IPS DF 4.7 (cell line): ENCODE data around the gene GALNT13.

Experiments
- DNase-seq: peaks from one replicate; pipeline ENCODE4 v3.0.0-alpha.2; 2013; ENCODE audit warnings: low spot score; ENCODE audit errors: extremely low read depth

GALNT13 gene

GRCh38 chr2:154223726-154224125, 352.0 kb downstream of the GALNT13 start:
- DNase-seq, result no peak

GRCh38 chr2:154226931-154227330, 355.2 kb downstream of the GALNT13 start:
- no peak for DNase-seq

GRCh38 chr2:154228566-154229280, 357.0 kb downstream of the GALNT13 start:
- DNase-seq, result no peak

- no peak for DNase-seq
Observed at GRCh38 chr2:154229966-154230365, 358.2 kb downstream of the GALNT13 start.

GRCh38 chr2:154231021-154231420, 359.3 kb downstream of the GALNT13 start:
- no peak for DNase-seq

- no peak for DNase-seq
Observed at GRCh38 chr2:154233231-154233630, 361.5 kb downstream of the GALNT13 start.

- DNase-seq, result no peak
Observed at GRCh38 chr2:154238252-154238651, 366.5 kb downstream of the GALNT13 start.

GRCh38 chr2:154240316-154240715, 368.6 kb downstream of the GALNT13 start:
- DNase-seq, result no peak

GRCh38 chr2:154240921-154241379, 369.2 kb downstream of the GALNT13 start:
- DNase-seq, result no peak

- no peak for DNase-seq
Observed at GRCh38 chr2:154242687-154243086, 371.0 kb downstream of the GALNT13 start.

- DNase-seq, result no peak
Observed at GRCh38 chr2:154243685-154244084, 372.0 kb downstream of the GALNT13 start.

- DNase-seq, result no peak
Observed at GRCh38 chr2:154244932-154245331, 373.2 kb downstream of the GALNT13 start.

GRCh38 chr2:154247503-154247902, 375.8 kb downstream of the GALNT13 start:
- DNase-seq, result no peak

- DNase-seq, result no peak
Observed at GRCh38 chr2:154256136-154256535, 384.4 kb downstream of the GALNT13 start.

GRCh38 chr2:154259030-154259429, 387.3 kb downstream of the GALNT13 start:
- DNase-seq, result no peak

GRCh38 chr2:154261473-154262027, 389.8 kb downstream of the GALNT13 start:
- DNase-seq, result no peak

GRCh38 chr2:154263206-154263605, 391.5 kb downstream of the GALNT13 start:
- no peak for DNase-seq

- no peak for DNase-seq
Observed at GRCh38 chr2:154264024-154264423, 392.3 kb downstream of the GALNT13 start.

GRCh38 chr2:154267983-154268382, 396.3 kb downstream of the GALNT13 start:
- no peak for DNase-seq

GRCh38 chr2:154280543-154280942, 408.8 kb downstream of the GALNT13 start:
- DNase-seq, result no peak

GRCh38 chr2:154289870-154290269, 418.1 kb downstream of the GALNT13 start:
- DNase-seq, result no peak

GRCh38 chr2:154291511-154291910, 419.8 kb downstream of the GALNT13 start:
- no peak for DNase-seq

- no peak for DNase-seq
Observed at GRCh38 chr2:154291927-154292326, 420.2 kb downstream of the GALNT13 start.
